Body of pancreas (tissue), 4 donors: Measurements from ENCODE around the gene UAP1L1. TPM values are rescaled to one million over a fixed set of nuclear protein-coding genes. Genes with fewer than 3 reads are reported as not detected.

ENCODE experiments used
- ATAC-seq: fragments of 150-250 bp; one replicate; pipeline ENCODE4 v1.9.1; 2016
- DNase-seq, 4 donors: peaks; one replicate each; pipeline ENCODE4 v3.0.0-alpha.2; 2019
- H3K27ac ChIP-seq, 4 donors: fragments of 200-600 bp; sonication (generic); 1 replicate in 3 of 4; 2 replicates in 1 of 4; pipeline versions ENCODE4 v1.5.1 to v1.6.1; 2016 to 2019; ENCODE audit warnings: mild to moderate bottlenecking in 1 of 4, mixed read lengths in 1 of 4, moderate library complexity in 1 of 4
- H3K27me3 ChIP-seq, 2 donors: fragments of 200-600 bp; sonication (generic); one replicate each; pipeline ENCODE4 v1.6.0; 2016; ENCODE audit warnings: mild to moderate bottlenecking in 1 of 2
- H3K36me3 ChIP-seq, 2 donors: fragments of 200-600 bp; sonication (generic); replicated peaks in 1 of 2; 2 replicates each; pipeline ENCODE4 v1.5.1; 2016; ENCODE audit warnings: low read depth in 2 of 2; ENCODE audit not compliant: insufficient read depth in 1 of 2
- H3K4me1 ChIP-seq: fragments of 200-600 bp; sonication (generic); one replicate; pipeline ENCODE4 v1.6.0; 2016
- H3K4me3 ChIP-seq, 2 donors: fragments of 200-600 bp; sonication (generic); 1 replicate in 1 of 2; 2 replicates in 1 of 2; pipeline ENCODE4 v1.5.1; 2016 to 2019
- H3K9me3 ChIP-seq, 3 donors: fragments of 200-600 bp; sonication (generic); 1 replicate in 2 of 3; 2 replicates in 1 of 3; pipeline ENCODE4 v1.5.1; 2016
- CTCF ChIP-seq, 7 experiments: fragments of 450-650 bp in 4 of 7; fragments of 200-600 bp in 3 of 7; sonication (generic) in 3 of 7; IDR thresholded peaks; one replicate each; pipeline ENCODE4 v1.5.1; 2016 to 2019; ENCODE audit warnings: antibody characterized with exemption in 7 of 7
- POLR2A ChIP-seq, 3 donors: fragments of 450-650 bp; IDR thresholded peaks; one replicate each; pipeline ENCODE4 v1.6.1; 2016; ENCODE audit warnings: antibody characterized with exemption in 3 of 3, mild to moderate bottlenecking in 2 of 3
- WGBS, 2 donors: methylation state at CpG; one replicate each; pipeline ENCODE4 v1.1.5; 2017; 5-methylcytosine and 5-hydroxymethylcytosine counted together
- intact Hi-C: fragments of 100-400 bp; cut with DNase I; formaldehyde crosslinking; loops from one replicate; pipeline ENCODE4 v1.15.1; 2023
- total RNA-seq, 2 donors: library from RNA; depleted of rRNA; stranded (reverse); fragments of >200 nt; gene quantifications; one replicate each; pipeline ENCODE4 v1.1.0, GENCODE V29; 2016

Gene UAP1L1
- total RNA-seq, 2 donors from 2014 or later, result 7.8 to 8.2 TPM

- peak; percentile 91 for ATAC-seq
- Histone ChIP-seq H3K4me1 (peaks cover 24% of the 10 kb centered on the region), H3K27ac (peak within 1 kb of the TSS; percentile 40 to 88 (median 72)), H3K27me3 (no peaks in the 10 kb centered on the region), H3K36me3 (no peaks in the 10 kb centered on the region), H3K9me3 (no peaks in the 10 kb centered on the region), H3K4me3 (no peak within 1 kb of the TSS)
- 0 to 1% methylated on average over 30 to 72 of the region's 74 CpGs for WGBS, 2 donors
- peak; percentile 86 to 94 (median 92) for DNase-seq
- intact Hi-C loops, result no loop called here
- TF ChIP-seq CTCF (IDR thresholded peaks at IDR 0.05) (no peak), POLR2A (IDR thresholded peaks at IDR 0.05) (peak in 2 of 3 donors; percentile 28 to 41)
Measured at GRCh38 chr9:137070201-137070905, 7.0 kb upstream of the UAP1L1 start, which contains the start of gene SAPCD2. TSS of gene SAPCD2 (minus strand) at chr9:137070557. CDS start at chr9:137070460, 97 bp downstream.

GRCh38 chr9:137070906-137071275 is 6.4 kb upstream of the UAP1L1 start:
- ATAC-seq, result peak; percentile 44
- Histone ChIP-seq H3K36me3 (no peaks in the 10 kb centered on the region), H3K27me3 (no peaks in the 10 kb centered on the region), H3K9me3 (no peaks in the 10 kb centered on the region), H3K27ac (peak overlapping the region; percentile 40 to 88 (median 72)), H3K4me3 (no peak overlapping the region), H3K4me1 (peaks cover 24% of the 10 kb centered on the region)
- intact Hi-C loops, result no loop called here
- WGBS, 2 donors, result 3 to 10% methylated on average over 2 to 6 of the region's 6 CpGs
- TF ChIP-seq POLR2A (IDR thresholded peaks at IDR 0.05) (peak in 1 of 3 donors; percentile 9), CTCF (IDR thresholded peaks at IDR 0.05) (peak in 4 of 7 experiments; percentile 28 to 42 (median 32))
- peak in 1 of 4 donors; percentile 71 for DNase-seq

GRCh38 chr9:137071282-137071681 is 6.0 kb upstream of the UAP1L1 start:
- no peak overlapping the region for H3K4me3 ChIP-seq
- DNase-seq, result no peak
- no peak for ATAC-seq
- no peaks in the 10 kb centered on the region for H3K36me3 ChIP-seq
- H3K9me3 ChIP-seq, result no peaks in the 10 kb centered on the region
- peak overlapping the region; percentile 40 to 88 (median 72) for H3K27ac ChIP-seq
- H3K4me1 ChIP-seq, result peaks cover 24% of the 10 kb centered on the region
- TF ChIP-seq POLR2A (IDR thresholded peaks at IDR 0.05) (no peak), CTCF (IDR thresholded peaks at IDR 0.05) (no peak)
- 82 to 89% methylated on average over 2 of the region's 2 CpGs for WGBS, 2 donors
- intact Hi-C loops, result no loop called here
- H3K27me3 ChIP-seq, result no peaks in the 10 kb centered on the region

- intact Hi-C loops, result no loop called here
- 76% methylated on average over 8 of the region's 8 CpGs for WGBS, 2 donors
- no peak overlapping the region for H3K4me3 ChIP-seq
- H3K36me3 ChIP-seq, result no peaks in the 10 kb centered on the region
- no peak for DNase-seq
- no peak for ATAC-seq
- H3K27ac ChIP-seq, result no peak overlapping the region
- no peaks in the 10 kb centered on the region for H3K9me3 ChIP-seq
- peaks cover 41% of the 10 kb centered on the region for H3K4me1 ChIP-seq
- H3K27me3 ChIP-seq, result no peaks in the 10 kb centered on the region
- no peak for TF ChIP-seq POLR2A (IDR thresholded peaks at IDR 0.05)
- TF ChIP-seq CTCF (IDR thresholded peaks at IDR 0.05), result no peak
Measured at GRCh38 chr9:137073992-137074399, 3.3 kb upstream of the UAP1L1 start.
